ENCODE results near the gene CD74.

GRCh38 chr5:150422758-150423157, 10.0 kb upstream of the CD74 start:
- TF ChIP-seq, protein P1, sequence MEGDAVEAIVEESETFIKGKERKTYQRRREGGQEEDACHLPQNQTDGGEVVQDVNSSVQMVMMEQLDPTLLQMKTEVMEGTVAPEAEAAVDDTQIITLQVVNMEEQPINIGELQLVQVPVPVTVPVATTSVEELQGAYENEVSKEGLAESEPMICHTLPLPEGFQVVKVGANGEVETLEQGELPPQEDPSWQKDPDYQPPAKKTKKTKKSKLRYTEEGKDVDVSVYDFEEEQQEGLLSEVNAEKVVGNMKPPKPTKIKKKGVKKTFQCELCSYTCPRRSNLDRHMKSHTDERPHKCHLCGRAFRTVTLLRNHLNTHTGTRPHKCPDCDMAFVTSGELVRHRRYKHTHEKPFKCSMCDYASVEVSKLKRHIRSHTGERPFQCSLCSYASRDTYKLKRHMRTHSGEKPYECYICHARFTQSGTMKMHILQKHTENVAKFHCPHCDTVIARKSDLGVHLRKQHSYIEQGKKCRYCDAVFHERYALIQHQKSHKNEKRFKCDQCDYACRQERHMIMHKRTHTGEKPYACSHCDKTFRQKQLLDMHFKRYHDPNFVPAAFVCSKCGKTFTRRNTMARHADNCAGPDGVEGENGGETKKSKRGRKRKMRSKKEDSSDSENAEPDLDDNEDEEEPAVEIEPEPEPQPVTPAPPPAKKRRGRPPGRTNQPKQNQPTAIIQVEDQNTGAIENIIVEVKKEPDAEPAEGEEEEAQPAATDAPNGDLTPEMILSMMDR (conservative IDR thresholded peaks at IDR 0.05; ENCODE audit: low read depth, low read length), result no peak
- TF ChIP-seq, protein P2, sequence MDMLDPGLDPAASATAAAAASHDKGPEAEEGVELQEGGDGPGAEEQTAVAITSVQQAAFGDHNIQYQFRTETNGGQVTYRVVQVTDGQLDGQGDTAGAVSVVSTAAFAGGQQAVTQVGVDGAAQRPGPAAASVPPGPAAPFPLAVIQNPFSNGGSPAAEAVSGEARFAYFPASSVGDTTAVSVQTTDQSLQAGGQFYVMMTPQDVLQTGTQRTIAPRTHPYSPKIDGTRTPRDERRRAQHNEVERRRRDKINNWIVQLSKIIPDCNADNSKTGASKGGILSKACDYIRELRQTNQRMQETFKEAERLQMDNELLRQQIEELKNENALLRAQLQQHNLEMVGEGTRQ (IDR thresholded peaks at IDR 0.05; ENCODE audit: low read depth, low read length), result no peak
- TF ChIP-seq CEBPB (IDR thresholded peaks at IDR 0.05; ENCODE audit: low read depth, low read length), result peak; percentile 48
- TF ChIP-seq POLR2A (IDR thresholded peaks at IDR 0.05; ENCODE audit: low read depth, low read length), result no peak
- no peak for TF ChIP-seq RFX5 (IDR thresholded peaks at IDR 0.05; ENCODE audit: low read depth, low read length)
- TF ChIP-seq MXI1 (IDR thresholded peaks at IDR 0.05; ENCODE audit: borderline replicate concordance, low read depth, low read length), result no peak
- no peak for TF ChIP-seq SMC3 (IDR thresholded peaks at IDR 0.05; ENCODE audit: low read depth, low read length)
- no peak for TF ChIP-seq FOS (IDR thresholded peaks at IDR 0.05; ENCODE audit: low read depth, low read length)
